Measurements from ENCODE around the gene FAM234B. TPM values are rescaled to one million over a fixed set of nuclear protein-coding genes. Genes with fewer than 3 reads are reported as not detected.
"Not testable (repeated sequence)": the region's sequence is repeated elsewhere in the genome, so short reads cannot be mapped to it uniquely, and the experiment has no call there.

The FAM234B gene
- total RNA-seq, 2 experiments from 2014 or later, result 6.9 to 8.4 TPM

DNA sequence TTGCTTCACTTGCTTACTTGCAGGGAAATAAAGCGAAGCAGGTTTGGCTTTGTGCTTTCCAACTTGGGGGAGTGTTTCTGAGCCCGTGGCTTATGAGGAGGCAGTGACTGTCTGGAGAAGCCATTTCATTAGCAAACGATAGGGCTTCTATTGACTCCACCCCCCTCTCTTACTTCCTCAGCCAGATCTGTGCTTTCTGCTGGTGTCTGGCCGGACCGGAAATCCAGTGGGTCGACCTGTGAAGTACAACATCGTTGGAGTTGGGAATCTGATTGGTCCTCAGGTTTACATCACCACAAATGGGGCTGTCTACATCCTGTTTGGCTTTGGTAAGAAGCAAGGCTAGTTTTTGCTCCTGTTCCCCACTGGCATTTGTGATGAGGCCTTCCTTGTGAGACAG is 22.3 kb downstream of the FAM234B start:
- no peak overlapping the region for H3K4me3 Mint-ChIP-seq
- no peak for DNase-seq
- H3K9me3 Mint-ChIP-seq, result no peaks in the 10 kb centered on the region
- H3K4me1 Mint-ChIP-seq, result no peaks in the 10 kb centered on the region
- no peaks in the 10 kb centered on the region for H3K27me3 Mint-ChIP-seq
- peaks cover 2% of the 10 kb centered on the region for H3K36me3 Mint-ChIP-seq
- no peak overlapping the region for H3K27ac Mint-ChIP-seq

DNA sequence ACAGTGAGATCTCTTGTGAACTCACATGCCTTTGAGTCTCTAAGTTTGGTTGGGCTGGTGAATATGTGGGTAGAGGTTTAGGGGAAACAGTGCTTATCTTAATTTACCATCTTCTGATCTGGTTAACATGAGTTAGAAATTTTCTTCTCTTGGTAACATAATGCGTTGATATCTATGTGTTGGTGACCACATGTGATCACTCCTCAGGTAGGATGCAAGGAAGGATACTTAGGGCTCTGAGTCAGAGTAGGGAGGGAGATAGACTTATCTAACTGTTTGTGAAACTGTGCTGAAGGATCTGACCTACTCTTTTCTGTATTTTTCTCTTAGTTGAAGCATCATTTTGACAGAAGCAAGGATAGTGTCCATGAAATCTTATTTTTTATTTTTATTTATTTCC is 23.1 kb downstream of the FAM234B start:
- Mint-ChIP-seq H3K4me1 (no peaks in the 10 kb centered on the region), H3K4me3 (no peak overlapping the region), H3K36me3 (peaks cover 4% of the 10 kb centered on the region), H3K9me3 (no peaks in the 10 kb centered on the region), H3K27me3 (no peaks in the 10 kb centered on the region), H3K27ac (no peak overlapping the region)
- DNase-seq, result no peak

DNA sequence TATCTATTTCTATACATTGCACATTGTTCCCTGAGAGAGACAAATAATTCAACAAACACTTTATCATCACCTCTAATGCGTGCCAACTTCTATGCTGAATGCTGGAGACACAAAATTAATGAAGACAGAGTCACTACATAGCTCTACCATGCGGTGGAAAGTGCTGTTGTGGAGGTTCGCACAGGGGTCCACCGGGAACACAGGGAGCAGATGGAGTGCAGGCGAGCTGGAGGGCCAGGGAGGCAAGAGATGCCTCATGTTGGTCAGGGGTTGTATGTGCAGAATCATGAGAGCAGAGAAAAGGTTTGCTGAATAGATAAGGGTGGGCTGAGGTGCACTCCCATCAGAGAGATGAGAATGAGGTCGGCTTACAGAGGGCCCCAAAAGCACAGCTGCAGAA is 25.2 kb downstream of the FAM234B start:
- Mint-ChIP-seq H3K36me3 (peaks cover 4% of the 10 kb centered on the region), H3K27ac (no peak overlapping the region), H3K4me3 (no peak overlapping the region), H3K9me3 (no peaks in the 10 kb centered on the region), H3K27me3 (no peaks in the 10 kb centered on the region), H3K4me1 (no peaks in the 10 kb centered on the region)
- no peak for DNase-seq

DNA sequence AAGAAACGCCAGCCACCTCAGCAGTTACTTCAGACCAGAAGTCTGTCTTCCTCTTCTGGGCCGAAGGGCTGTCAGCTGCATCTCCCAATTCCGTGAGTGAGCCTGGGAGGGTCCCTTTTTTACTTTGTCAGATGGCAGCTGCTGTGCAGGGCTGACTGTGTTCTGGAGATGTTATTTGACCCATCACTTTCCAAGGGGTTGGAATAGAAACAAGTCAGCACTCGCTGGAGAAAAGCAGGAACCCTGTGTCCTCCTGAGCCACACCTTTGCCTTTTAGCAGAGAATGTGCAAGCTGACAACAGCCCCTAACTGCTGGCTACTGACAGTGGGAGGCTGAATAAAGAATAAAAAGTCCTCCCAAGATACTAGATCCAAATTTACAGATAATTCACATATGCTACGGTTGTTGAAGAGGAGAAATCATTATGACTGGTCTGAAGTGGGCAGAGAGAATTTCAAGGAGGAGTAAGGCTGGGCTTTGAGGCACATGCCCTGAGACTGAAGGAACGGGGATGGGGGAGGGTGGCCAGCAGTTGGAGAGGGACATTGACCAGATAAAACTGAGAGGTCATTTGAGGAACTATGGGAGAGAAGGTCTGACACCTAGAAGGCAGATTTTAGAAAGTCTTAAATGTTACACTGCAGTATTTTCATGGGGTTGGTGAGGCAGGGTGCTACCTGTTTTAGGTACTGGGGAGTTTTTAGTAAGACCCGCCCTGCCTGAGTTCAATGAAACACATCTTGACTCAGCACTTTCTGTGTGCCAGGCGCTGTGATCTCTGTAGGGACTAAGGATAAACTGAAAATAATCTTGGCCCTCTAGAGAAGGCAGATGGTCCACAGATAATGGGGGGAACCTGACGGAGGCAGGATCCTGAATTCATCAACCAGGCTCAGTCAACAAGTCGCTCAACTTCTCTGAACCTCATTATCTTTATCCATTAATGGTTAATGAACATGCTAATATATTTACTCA is 27.4 kb downstream of the FAM234B start:
- Mint-ChIP-seq H3K27ac (no peak overlapping the region), H3K9me3 (no peaks in the 10 kb centered on the region), H3K4me1 (no peaks in the 10 kb centered on the region), H3K36me3 (peaks cover 4% of the 10 kb centered on the region), H3K4me3 (no peak overlapping the region), H3K27me3 (no peaks in the 10 kb centered on the region)
- DNase-seq, result no peak

DNA sequence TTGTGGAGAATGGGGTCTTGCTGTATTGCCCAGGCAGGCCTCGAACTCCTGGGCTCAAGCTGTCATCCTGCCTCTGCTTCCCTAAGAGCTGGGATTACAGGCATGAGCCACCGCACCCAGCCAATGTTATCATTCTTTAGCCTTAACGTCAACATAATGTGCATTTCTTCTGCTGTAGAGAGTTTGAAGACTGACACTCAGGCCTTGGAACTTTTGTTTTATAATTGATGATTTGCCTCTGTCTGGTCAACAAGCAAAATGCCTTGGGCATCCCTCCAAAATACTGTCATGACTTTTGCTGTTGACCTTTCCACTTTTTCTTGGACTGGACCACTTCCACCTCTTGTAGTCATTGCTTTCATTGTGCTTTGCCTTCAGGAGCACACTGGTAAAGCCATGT is 29.0 kb downstream of the FAM234B start:
- no peaks in the 10 kb centered on the region for H3K27me3 Mint-ChIP-seq
- H3K4me3 Mint-ChIP-seq, result no peak overlapping the region
- H3K4me1 Mint-ChIP-seq, result no peaks in the 10 kb centered on the region
- H3K27ac Mint-ChIP-seq, result no peak overlapping the region
- no peaks in the 10 kb centered on the region for H3K9me3 Mint-ChIP-seq
- H3K36me3 Mint-ChIP-seq, result peaks cover 8% of the 10 kb centered on the region
- no peak for DNase-seq

DNA sequence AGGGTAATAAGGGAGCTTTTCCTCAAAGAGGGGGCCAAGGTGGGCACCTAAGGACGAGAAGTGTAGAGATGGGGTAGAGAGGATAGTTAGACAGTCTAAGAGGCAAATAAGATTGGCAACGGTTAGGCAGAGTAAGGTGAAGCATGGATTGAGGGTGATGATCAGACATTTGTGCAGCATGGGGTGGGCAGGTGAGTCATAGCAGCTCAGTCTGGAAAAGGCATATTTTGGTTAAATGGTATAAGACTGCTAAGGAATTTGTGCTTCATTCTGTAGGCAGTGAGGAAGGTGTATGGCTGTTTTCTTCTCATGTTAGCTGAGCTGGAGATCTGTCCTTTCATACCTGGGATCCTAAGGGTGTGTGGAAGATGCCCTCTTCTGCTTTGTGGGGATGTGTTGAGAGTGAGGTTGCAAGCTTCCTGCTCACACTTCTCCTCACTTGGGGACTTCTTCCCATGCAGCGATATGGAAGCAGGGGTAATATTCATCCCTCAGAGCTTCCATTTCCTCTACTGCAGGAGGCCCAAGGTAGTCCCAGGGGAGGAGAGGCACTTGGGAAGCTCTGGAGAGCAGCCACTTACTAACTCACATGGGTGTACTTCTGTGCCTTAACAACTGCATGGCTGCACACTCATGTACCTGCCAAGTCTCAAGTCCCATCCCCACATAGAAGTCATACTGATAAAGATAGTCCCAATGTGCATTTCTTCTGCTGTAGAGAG is 30.4 kb downstream of the FAM234B start:
- no peaks in the 10 kb centered on the region for H3K27me3 Mint-ChIP-seq
- peaks cover 17% of the 10 kb centered on the region for H3K36me3 Mint-ChIP-seq
- no peaks in the 10 kb centered on the region for H3K9me3 Mint-ChIP-seq
- DNase-seq, result no peak
- no peaks in the 10 kb centered on the region for H3K4me1 Mint-ChIP-seq
- H3K27ac Mint-ChIP-seq, result no peak overlapping the region
- no peak overlapping the region for H3K4me3 Mint-ChIP-seq

DNA sequence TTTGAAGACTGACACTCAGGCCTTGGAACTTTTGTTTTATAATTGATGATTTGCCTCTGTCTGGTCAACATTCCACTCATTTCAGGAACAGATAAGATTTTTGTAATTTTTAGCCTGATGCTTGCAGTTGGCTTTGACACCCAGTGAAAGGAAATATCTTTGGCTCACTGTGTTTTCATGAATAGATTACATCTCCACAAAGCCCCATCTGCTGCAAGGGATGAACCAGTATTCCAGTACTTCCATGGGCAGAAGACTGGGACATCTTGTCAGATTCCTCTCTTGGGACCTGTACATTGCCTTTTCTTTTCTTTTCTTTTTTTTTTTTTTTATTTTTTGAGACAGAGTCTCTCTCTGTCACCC is 30.9 kb downstream of the FAM234B start:
- no peak for DNase-seq
- Mint-ChIP-seq H3K36me3 (peaks cover 17% of the 10 kb centered on the region), H3K4me1 (no peaks in the 10 kb centered on the region), H3K9me3 (no peaks in the 10 kb centered on the region), H3K4me3 (no peak overlapping the region), H3K27ac (no peak overlapping the region), H3K27me3 (no peaks in the 10 kb centered on the region)

DNA sequence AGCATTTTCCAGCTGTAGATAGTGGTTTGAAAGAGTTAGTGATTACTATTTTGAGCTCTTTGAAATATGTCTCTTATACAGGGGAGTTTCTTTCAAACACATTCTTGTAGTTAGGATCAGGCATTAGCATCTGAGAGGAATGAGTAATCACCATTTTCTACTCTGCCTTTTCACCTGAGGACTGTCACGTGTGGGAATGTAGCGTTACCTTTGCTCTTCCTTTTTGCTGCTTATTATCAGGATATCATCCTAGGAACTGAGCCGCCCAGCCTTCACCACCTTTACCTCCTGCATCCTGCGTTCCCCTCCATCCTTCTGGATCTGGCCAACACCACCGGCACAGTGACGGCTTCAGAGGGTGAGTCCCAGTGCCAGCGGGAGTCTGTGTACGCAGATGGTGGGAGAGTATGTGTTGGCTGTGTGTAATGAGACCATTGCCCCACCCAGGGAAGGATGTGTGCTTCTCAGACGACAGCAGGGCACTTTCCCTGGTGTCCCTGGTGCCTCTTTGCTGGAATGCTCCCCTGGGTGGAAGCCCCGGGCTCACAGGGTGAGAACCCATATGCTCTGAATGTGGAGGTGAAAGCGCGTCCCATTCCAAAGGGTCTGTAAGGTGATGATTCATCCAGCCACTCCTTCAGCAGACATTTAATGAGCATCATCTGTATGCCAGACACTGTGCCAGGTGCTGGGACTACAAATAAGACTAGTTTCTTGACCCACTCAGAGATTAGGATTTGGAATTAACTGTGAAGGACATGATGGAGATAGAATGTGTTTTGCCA is 31.8 kb downstream of the FAM234B start:
- Mint-ChIP-seq H3K27me3 (no peaks in the 10 kb centered on the region), H3K36me3 (peaks cover 22% of the 10 kb centered on the region), H3K4me3 (no peak overlapping the region), H3K27ac (no peak overlapping the region), H3K9me3 (no peaks in the 10 kb centered on the region), H3K4me1 (no peaks in the 10 kb centered on the region)
- no peak for DNase-seq

DNA sequence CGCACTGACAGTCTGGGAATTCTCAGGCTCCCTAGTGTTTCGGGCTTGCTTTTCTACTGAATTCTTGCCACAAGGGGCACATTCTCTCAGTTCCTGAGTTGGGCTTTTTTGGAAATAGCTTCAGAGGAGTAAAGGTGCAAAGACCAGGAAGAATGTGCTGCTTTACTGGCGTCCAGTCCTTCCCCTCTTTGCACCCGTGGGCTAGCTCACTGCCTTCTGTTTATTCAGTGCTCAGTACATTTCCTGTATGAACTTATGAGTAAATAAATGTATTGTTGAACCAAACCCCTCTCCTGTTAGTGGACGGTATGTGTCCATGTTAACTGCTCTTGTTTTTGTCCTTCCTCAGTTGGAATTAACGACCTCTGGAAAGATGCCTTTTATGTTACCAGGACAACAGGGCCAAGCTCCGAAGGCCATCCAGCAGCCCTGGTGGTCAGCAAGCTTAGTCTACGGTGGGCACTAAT is 35.3 kb downstream of the FAM234B start:
- Mint-ChIP-seq H3K9me3 (no peaks in the 10 kb centered on the region), H3K27ac (no peak overlapping the region), H3K4me1 (no peaks in the 10 kb centered on the region), H3K36me3 (peaks cover 26% of the 10 kb centered on the region), H3K27me3 (no peaks in the 10 kb centered on the region), H3K4me3 (no peak overlapping the region)
- DNase-seq, result no peak

DNA sequence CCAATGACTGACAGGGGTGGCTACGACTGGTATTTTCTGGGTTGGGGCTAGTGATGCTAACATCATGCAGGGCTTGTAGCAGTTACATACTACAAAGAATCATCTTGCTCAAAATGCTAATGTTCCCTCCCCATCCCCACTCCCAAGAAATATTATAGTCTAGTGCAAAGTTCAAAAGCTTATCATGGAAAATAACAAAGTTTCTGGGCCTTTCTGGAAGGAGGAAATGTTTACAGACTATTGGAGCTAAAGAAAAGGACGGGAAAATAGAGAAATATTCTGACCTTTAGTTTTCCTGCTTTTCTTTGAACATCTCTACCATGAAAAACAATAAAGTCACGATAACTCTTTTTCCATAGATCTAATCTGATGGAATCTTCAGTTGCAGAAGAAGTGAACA is 36.1 kb downstream of the FAM234B start:
- Mint-ChIP-seq H3K4me3 (no peak overlapping the region), H3K36me3 (peaks cover 26% of the 10 kb centered on the region), H3K9me3 (no peaks in the 10 kb centered on the region), H3K4me1 (peaks cover 4% of the 10 kb centered on the region), H3K27ac (no peak overlapping the region), H3K27me3 (no peaks in the 10 kb centered on the region)
- no peak for DNase-seq

DNA sequence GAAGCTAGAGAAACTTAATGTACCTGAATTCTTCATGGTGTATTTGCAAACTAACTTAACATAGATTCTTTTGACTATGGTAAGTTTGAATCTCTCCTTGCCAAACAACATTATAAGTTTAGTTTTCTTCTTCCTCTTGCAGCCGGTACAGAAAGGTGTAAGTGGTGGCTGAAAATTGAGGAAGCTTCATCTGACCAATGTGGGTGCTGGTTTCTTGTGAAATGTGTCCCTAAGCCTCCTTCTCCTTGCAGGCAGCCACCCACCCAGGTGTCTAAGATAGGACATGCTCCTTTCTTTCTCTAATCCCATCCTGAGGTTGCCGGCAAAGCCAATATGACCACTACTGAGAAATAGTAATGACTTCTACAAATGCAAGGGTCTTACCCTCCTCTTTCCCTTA is 38.7 kb downstream of the FAM234B start:
- Mint-ChIP-seq H3K27me3 (no peaks in the 10 kb centered on the region), H3K4me3 (no peak overlapping the region), H3K36me3 (peaks cover 23% of the 10 kb centered on the region), H3K27ac (no peak overlapping the region), H3K9me3 (no peaks in the 10 kb centered on the region), H3K4me1 (peaks cover 9% of the 10 kb centered on the region)
- no peak for DNase-seq

DNA sequence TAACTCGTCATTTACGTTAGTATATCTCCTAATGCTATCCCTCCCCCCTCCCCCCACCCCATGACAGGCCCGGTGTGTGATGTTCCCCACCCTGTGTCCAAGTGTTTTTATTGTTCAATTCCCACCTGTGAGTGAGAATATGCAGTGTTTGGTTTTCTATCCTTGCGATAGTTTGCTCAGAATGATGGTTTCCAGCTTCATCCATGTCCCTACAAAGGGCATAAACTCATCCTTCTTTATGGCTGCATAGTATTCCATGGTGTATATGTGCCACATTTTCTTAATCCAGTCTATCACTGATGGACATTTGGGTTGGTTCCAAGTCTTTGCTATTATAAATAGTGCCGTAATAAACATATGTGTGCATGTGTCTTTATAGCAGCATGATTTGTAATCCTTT is 39.5 kb downstream of the FAM234B start:
- not testable (repeated sequence) for H3K27me3 Mint-ChIP-seq, H3K9me3 Mint-ChIP-seq, H3K4me1 Mint-ChIP-seq, DNase-seq, H3K27ac Mint-ChIP-seq, H3K4me3 Mint-ChIP-seq
- peaks cover 18% of the 10 kb centered on the region for H3K36me3 Mint-ChIP-seq

DNA sequence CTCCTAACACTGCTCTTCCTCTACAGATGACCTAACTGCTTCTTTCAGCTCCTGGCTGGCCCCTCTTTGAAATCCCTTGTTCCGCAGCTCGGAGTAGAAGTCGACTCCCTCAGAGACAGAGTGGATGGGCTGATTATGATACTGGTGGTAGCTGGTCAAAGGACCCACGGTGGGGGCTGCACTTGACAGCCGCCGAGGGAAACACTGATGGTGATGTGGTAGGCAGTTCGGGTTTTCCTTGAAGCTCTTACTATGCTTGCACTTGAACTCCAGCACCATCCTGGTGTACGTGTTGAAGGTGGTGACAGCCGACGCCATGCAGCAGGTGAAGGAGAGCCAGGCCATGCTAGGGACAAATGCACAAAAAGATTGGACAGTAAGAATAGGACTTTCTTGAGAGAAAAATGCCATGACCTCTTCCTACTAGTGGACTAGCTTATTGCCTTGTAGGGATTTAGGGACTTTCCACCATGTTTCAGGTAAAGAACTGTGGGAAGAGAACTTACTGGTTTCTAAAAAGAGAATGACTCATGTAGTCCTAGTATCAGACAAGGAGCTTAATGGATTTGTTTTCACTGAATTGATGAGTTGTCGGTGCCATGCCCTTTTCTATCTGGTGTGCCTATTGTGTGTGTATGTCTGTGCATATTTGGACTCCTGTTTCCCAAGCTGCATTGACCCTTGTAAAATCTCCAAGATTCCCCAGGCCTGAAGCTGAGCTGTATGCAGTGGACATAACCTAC is 40.9 kb downstream of the FAM234B start:
- H3K4me3 Mint-ChIP-seq, result no peak overlapping the region
- no peak overlapping the region for H3K27ac Mint-ChIP-seq
- peaks cover 14% of the 10 kb centered on the region for H3K36me3 Mint-ChIP-seq
- DNase-seq, result no peak
- peaks cover 9% of the 10 kb centered on the region for H3K4me1 Mint-ChIP-seq
- H3K9me3 Mint-ChIP-seq, result no peaks in the 10 kb centered on the region
- H3K27me3 Mint-ChIP-seq, result no peaks in the 10 kb centered on the region

DNA sequence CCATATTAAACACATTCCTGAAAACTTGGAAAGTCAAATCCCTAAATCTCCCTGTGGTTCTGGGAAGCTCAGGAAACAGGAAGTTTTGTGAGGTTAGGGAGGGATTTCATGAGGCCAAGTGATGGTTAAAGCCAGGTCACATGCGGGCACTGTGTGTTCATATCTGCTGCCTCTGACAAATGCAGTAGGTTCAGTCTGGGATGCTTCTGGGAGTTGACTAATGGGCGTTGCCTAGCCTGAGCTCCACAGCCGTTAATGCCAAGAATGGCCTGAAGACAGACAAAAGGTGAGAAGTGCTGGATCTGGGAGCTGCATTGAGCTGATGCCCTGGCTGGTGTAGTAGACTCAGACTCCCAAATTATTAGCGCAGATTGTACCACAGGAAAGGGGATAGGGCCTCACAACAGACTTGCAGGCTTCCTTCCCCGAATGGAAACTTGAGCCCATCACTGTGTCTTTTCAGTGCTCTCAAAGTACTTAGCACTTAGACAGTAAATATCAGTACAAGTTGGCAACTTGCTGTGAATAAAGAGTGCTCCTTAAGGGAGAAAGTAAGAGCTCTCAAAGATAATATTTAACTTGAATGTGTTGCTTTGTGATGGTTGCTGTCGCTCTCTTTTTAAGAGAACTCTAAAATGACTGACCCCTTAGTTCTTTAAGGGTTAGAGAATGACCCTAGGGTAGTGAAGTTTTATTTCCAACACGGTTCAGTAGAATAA is 41.9 kb downstream of the FAM234B start:
- Mint-ChIP-seq H3K27ac (no peak overlapping the region), H3K9me3 (no peaks in the 10 kb centered on the region), H3K4me3 (no peak overlapping the region), H3K27me3 (no peaks in the 10 kb centered on the region), H3K4me1 (peaks cover 9% of the 10 kb centered on the region), H3K36me3 (peaks cover 8% of the 10 kb centered on the region)
- DNase-seq, result no peak
